Activated naive CD8-positive, alpha-beta T cell treated with anti-CD3 and anti-CD28 coated beads, Interleukin-2, amount 50 U/mL, for 16 hours (primary cell): ENCODE data around the gene ALDH9A1.
"Not testable (repeated sequence)": the region's sequence is repeated elsewhere in the genome, so short reads cannot be mapped to it uniquely, and the experiment has no call there.

Source experiments
- DNase-seq: peaks from one replicate; pipeline ENCODE4 v3.0.0-alpha.2; 2020; ENCODE audit warnings: low read depth, low spot score

ALDH9A1 gene

DNA sequence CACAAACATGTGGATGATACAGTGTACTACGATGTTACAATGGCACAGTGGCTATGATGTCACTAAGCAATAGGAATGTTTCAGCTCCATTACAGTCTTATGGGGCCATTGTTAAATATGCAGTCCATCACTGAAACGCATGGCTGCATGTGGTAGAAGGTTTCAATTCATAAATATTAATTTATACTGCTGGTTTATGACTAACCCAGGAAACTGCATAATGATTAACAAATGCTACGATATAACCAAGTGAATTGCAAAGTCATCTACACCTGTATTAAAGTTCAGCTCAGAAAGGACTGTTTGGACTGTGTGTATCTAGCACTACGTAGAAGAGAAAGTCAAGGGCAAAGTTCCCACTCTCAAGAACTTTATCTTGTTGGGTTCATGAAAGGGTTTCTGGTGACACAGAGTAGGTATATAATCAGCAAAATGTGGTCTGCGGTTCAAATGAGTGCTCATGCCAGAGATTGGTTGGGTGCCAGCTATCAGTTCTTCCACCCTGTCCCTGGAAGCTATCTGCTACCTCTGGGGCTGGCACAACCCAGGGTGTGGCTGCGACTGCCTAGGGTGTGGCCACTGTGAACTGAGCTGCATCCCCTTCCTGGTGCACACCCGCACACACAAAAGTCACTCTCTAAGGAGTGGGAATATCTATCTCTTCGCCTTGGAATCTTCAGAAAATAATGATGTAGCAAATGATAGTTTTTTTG, 52.6 kb downstream of the ALDH9A1 start:
- DNase-seq: no peak

GRCh38 chr1:165644064-165644735, 54.2 kb downstream of the ALDH9A1 start:
- no peak for DNase-seq

GRCh38 chr1:165641231-165641987, 57.0 kb downstream of the ALDH9A1 start:
- no peak for DNase-seq

DNA sequence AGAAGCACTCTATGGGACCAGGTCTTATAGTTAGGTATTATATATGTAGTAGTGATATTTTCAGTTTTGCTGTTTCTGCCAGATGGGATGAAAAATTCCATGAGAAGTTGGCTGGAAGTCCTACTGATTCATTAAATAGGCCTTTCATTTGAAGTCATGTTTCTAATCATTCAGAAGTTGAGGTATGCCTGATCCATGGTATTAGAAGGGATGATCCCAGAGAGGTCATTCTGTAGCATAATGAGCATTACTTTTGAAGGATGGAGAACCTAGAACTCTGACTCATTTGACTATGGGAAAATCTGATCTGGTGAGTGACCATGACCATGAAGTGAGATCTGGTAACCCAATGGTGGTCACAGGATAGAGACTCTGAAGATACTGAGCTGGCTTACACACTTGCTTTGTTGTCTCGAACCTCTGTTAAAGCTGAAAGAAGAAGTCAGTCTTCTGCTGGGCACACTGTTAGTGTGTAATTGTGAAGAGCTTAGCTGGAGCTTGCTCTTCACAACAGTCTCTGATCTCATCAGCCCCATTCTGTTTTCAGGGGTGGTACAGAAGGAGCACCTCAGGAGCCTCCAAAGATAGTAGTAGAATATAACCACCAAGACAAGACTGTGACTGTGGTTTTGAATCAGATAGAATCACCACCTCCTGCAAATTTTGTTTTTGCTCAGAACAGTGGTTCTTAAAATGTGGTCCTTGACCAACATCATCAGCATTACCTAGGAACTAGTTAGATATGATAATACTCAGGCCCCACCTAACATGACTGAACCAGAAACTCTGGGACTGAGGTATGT, 58.3 kb downstream of the ALDH9A1 start:
- DNase-seq: no peak

GRCh38 chr1:165638211-165638610, 60.2 kb downstream of the ALDH9A1 start:
- DNase-seq: not testable (repeated sequence)

DNA sequence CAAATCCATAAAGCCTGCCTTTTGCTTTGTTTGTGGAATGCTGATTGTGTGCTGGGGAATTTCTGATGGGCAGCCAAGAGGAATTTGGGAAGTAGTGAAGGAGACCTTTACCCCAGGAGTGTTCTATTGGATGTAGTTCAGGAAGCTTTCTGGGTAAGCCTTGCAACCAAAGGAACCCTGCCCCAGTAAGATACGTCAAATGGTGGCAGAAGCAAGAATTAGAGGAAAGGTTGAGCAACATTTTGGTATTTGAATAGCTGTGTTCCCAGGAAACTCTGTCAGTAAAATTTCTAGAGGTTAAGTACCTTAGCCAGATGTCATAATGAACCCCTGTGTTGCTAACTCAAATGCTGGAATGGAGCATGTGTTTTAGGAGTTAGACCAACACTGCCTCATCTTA, 60.9 kb downstream of the ALDH9A1 start:
- no peak for DNase-seq

- DNase-seq: no peak
These were observed 62.5 kb downstream of the ALDH9A1 start for GRCh38 chr1:165635823-165636222.

- DNase-seq: no peak
These were observed 63.0 kb downstream of the ALDH9A1 start for GRCh38 chr1:165635329-165635728.

DNA sequence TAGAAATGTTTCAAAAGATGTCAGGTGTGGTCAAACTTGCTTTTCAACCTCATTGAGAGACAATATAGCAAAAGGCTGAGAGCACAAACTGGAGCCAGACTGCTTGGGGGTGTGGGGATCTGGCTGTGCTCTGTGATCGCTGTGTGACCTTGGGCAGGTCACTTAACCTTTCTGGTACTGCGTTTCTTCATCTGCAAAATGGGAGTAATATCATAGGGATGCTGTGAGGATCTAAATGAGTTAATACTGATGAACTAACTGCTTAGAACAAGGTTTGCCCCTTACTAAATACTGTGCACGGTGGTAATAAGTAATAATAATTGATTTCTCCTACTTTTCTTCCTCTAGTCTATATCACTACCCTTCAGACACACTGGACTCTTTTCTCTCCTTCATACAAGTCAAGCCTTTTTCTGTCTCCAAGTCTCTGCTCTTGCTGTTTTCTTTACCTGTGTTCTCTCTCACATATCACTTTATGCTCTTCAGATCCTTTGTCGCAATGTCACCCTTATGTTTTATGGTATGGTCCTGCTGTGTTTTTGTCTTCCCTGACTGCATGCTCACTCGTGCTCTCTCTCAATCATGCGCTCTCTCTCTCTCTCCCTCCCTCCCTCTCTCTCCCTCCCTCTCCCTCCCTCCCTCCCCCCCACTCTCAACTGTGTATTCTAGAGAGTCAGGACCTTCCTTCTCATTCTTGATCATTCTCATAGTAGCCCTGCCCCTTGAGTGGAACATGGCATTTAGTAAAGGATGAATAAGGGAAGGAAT, 64.0 kb downstream of the ALDH9A1 start:
- no peak for DNase-seq

- no peak for DNase-seq
These were observed 64.7 kb downstream of the ALDH9A1 start for GRCh38 chr1:165633614-165634013.

- no peak for DNase-seq
These were observed 65.9 kb downstream of the ALDH9A1 start for GRCh38 chr1:165632491-165632890.

- DNase-seq: no peak
These were observed 66.3 kb downstream of the ALDH9A1 start for GRCh38 chr1:165632152-165632469.

DNA sequence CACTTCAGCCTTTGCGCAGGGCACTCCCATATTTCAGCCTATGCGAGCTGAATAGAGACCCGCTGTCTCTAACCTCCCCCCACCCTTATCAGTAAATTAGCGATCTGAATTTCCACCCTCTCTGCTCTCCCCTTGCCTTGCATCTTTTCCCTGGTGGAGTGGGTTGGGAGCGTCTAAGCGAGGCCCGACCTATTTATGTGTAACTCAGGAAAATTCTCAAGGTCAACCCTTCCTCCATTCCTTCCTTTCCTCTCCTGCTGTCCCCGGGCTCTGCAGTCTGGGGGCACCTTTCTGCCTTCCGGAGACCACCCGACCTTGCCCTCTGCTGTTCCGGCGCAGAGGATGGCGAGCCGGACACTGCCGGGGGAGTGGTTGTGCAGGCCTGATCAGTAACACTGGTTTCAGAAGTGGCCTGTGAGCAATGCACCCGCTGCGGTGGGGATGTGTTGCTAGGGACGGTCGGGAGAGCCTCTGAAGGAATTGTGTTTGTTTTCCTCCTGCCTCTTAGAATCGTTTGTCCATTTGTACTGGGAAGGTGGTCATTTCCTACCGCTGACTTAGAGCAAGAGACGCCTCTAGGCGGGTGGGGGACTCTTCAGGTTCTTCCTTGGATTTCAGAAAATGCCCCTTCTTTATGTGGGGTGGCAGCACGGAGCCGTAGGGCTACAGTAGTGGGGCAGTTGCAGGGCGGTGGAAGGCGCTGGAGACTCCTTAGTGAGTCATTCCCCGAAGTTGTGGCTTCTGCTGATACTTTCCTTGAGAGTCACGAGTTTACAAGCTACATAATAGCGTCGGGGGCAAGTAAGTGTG, 66.8 kb downstream of the ALDH9A1 start:
- DNase-seq: peak; percentile 4

GRCh38 chr1:165630629-165631341, 67.6 kb downstream of the ALDH9A1 start, which contains the start of gene MGST3:
TSS of gene MGST3 (plus strand) at chr1:165631234. CDS start at chr1:165649848, 18,614 bp downstream.
- peak; percentile 76 for DNase-seq

GRCh38 chr1:165629848-165630628, 68.3 kb downstream of the ALDH9A1 start:
- no peak for DNase-seq

GRCh38 chr1:165629151-165629550, 69.2 kb downstream of the ALDH9A1 start:
- no peak for DNase-seq

DNA sequence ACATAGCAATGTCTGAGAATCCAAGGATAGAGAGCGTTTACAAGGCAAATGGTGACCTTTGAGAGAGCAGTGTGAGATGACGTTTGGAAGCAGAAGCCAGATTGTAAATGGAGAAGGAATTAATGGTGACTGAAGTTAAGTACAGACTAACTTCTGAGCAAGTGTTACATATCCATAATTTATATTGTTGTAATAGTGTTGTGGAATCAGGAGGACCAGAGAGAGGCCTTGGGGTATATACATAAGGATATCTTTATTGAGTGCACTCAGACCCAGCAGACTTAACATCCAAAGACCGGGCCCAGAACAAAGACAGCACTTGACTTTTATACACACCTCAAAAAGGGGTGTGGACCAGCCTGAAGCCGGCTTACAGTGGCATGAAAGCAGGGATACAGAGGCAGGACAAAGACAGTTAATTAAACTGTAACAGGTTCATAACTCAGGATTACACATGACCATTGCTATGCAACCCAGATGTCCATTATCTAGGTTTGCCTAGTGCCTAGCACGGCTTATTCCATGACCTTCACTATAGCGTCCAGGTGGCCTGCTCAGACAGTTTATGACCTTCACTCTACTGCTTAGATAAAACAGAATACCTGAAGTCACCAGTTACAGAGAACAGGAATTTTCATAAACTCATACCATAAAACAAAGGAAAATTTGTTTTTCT, 70.1 kb downstream of the ALDH9A1 start:
- no peak for DNase-seq

GRCh38 chr1:165624441-165624840, 73.9 kb downstream of the ALDH9A1 start:
- DNase-seq: no peak
